GM12875 (cell line): ENCODE data around the gene BAG2.
A peak's percentile ranks its signal among the peaks of the same experiment; 100 is the strongest.

Experiments
- H3K4me3 ChIP-seq: one replicate; pipeline ENCODE4 v1.5.1; 2011; ENCODE audit warnings: low read depth, low read length, control low read depth
- CTCF ChIP-seq: IDR thresholded peaks from 2 replicates; pipeline ENCODE4 v1.5.1; 2011; ENCODE audit warnings: low read depth, mild to moderate bottlenecking, control low read depth, inconsistent platforms, low read length, moderate library complexity, borderline replicate concordance; ENCODE audit not compliant: insufficient read depth

BAG2 gene

GRCh38 chr6:57173886-57174510 lies 1.9 kb downstream of the BAG2 start:
- H3K4me3 ChIP-seq = peak overlapping the region; percentile 25
- TF ChIP-seq CTCF = no peak

GRCh38 chr6:57174511-57174907 lies 2.4 kb downstream of the BAG2 start:
- H3K4me3 ChIP-seq = no peak overlapping the region
- no peak for TF ChIP-seq CTCF

- no peak for TF ChIP-seq CTCF
- no peak overlapping the region for H3K4me3 ChIP-seq
These were observed 5.6 kb downstream of the BAG2 start for GRCh38 chr6:57177545-57178265.

- no peak for TF ChIP-seq CTCF
- no peak overlapping the region for H3K4me3 ChIP-seq
These were observed 8.5 kb downstream of the BAG2 start for GRCh38 chr6:57180596-57180995.

GRCh38 chr6:57182017-57182432 lies 9.9 kb downstream of the BAG2 start:
- TF ChIP-seq CTCF = no peak
- H3K4me3 ChIP-seq = no peak overlapping the region

- TF ChIP-seq CTCF = no peak
- no peak overlapping the region for H3K4me3 ChIP-seq
These were observed 11.2 kb downstream of the BAG2 start for GRCh38 chr6:57183336-57183735.

GRCh38 chr6:57190140-57190539 lies 18.0 kb downstream of the BAG2 start:
- H3K4me3 ChIP-seq = no peak overlapping the region
- TF ChIP-seq CTCF = no peak
